ENCODE results near the gene TSPAN13.
"Not testable (repeated sequence)": the region's sequence is repeated elsewhere in the genome, so short reads cannot be mapped to it uniquely, and the experiment has no call there.

GRCh38 chr7:16769994-16770393, 16.4 kb downstream of the TSPAN13 start:
- TF ChIP-seq POLR2AphosphoS5, CTCF, POLR2A (IDR thresholded peaks at IDR 0.05): not testable (repeated sequence)
